Neural progenitor cell (in vitro differentiated cells): ENCODE measurements around the gene CCDC185. TPM values are rescaled to one million over a fixed set of nuclear protein-coding genes. Genes with fewer than 3 reads are reported as not detected.

Source experiments
- DNase-seq: peaks from one replicate; pipeline ENCODE4 v3.0.0-alpha.2; 2016; ENCODE audit warnings: low spot score
- H2AFZ ChIP-seq: fragments of 200-600 bp; sonication (generic); replicated peaks from 2 replicates; pipeline ENCODE4 v1.6.1; 2016; ENCODE audit warnings: antibody characterized with exemption
- H3F3A ChIP-seq: fragments of 200-600 bp; sonication (generic); 2 replicates; pipeline ENCODE4 v1.6.1; 2016; ENCODE audit warnings: antibody characterized with exemption, low read depth
- H3K27ac ChIP-seq: fragments of 200-600 bp; sonication (generic); 2 replicates; pipeline ENCODE4 v1.5.1; 2016; ENCODE audit warnings: mild to moderate bottlenecking
- H3K27me3 ChIP-seq: fragments of 200-600 bp; sonication (generic); 2 replicates; pipeline ENCODE4 v1.6.1; 2016; ENCODE audit warnings: mild to moderate bottlenecking, moderate library complexity
- H3K36me3 ChIP-seq: fragments of 200-600 bp; sonication (generic); 2 replicates; pipeline ENCODE4 v1.5.1; 2016
- H3K4me1 ChIP-seq: fragments of 200-600 bp; sonication (generic); 2 replicates; pipeline ENCODE4 v1.6.1; 2016; ENCODE audit warnings: mixed run types
- H3K4me2 ChIP-seq: fragments of 200-600 bp; sonication (generic); 2 replicates; pipeline ENCODE4 v1.6.1; 2016
- H3K4me3 ChIP-seq: fragments of 200-600 bp; sonication (generic); 2 replicates; pipeline ENCODE4 v1.5.1; 2016
- H3K79me2 ChIP-seq: fragments of 200-600 bp; sonication (generic); 2 replicates; pipeline ENCODE4 v1.6.1; 2016; ENCODE audit warnings: low read depth
- H3K9ac ChIP-seq: fragments of 200-600 bp; sonication (generic); 2 replicates; pipeline ENCODE4 v1.6.1; 2016
- H3K9me3 ChIP-seq: fragments of 200-600 bp; sonication (generic); 2 replicates; pipeline ENCODE4 v1.5.1; 2016; ENCODE audit warnings: low read depth
- H4K20me1 ChIP-seq: fragments of 200-600 bp; sonication (generic); 2 replicates; pipeline ENCODE4 v1.6.1; 2016; ENCODE audit warnings: low read depth
- H3K27ac Mint-ChIP-seq: 3 replicates; pipeline ENCODE4 v1.8.0; 2021; ENCODE audit warnings: mixed read lengths
- H3K27me3 Mint-ChIP-seq: 2 replicates; pipeline ENCODE4 v1.8.0; 2022; ENCODE audit warnings: low read depth, mild to moderate bottlenecking, inconsistent platforms, moderate library complexity, mixed read lengths; ENCODE audit not compliant: insufficient read depth
- H3K36me3 Mint-ChIP-seq: 3 replicates; pipeline ENCODE4 v1.8.0; 2021; ENCODE audit warnings: mixed read lengths
- H3K4me1 Mint-ChIP-seq: 3 replicates; pipeline ENCODE4 v1.8.0; 2021; ENCODE audit warnings: mixed read lengths
- H3K4me3 Mint-ChIP-seq: 3 replicates; pipeline ENCODE4 v1.8.0; 2021; ENCODE audit warnings: mild to moderate bottlenecking, moderate library complexity, mixed read lengths
- H3K9me3 Mint-ChIP-seq: 3 replicates; pipeline ENCODE4 v1.8.0; 2020; ENCODE audit warnings: mixed read lengths
- CTCF ChIP-seq: fragments of 200-600 bp; sonication (generic); IDR thresholded peaks from 2 replicates; pipeline ENCODE4 v1.5.1; 2017; ENCODE audit warnings: antibody characterized with exemption, mild to moderate bottlenecking
- EZH2 ChIP-seq: fragments of 200-600 bp; sonication (generic); IDR thresholded peaks from 2 replicates; pipeline ENCODE4 v1.6.1; 2017; ENCODE audit warnings: antibody characterized with exemption, mild to moderate bottlenecking, moderate library complexity
- EZH2phosphoT487 ChIP-seq: fragments of 200-600 bp; sonication (generic); IDR thresholded peaks from 2 replicates; pipeline ENCODE4 v1.6.1; 2017; ENCODE audit warnings: antibody characterized with exemption
- total RNA-seq: library from RNA; depleted of rRNA; stranded (reverse); fragments of >200 nt; gene quantifications from 2 replicates; pipeline ENCODE4 v1.2.3, GENCODE V29; 2015; ENCODE audit warnings: low replicate concordance

CCDC185 gene
- total RNA-seq, 1 donor from 2014 or later, result not detected

- no peaks in the 10 kb centered on the region for H3K79me2 ChIP-seq
- H3K9me3 ChIP-seq, result no peaks in the 10 kb centered on the region
- TF ChIP-seq CTCF (no peak), EZH2 (no peak), EZH2phosphoT487 (no peak)
- H3K27ac Mint-ChIP-seq, result no peak overlapping the region
- no peaks in the 10 kb centered on the region for H3K9me3 Mint-ChIP-seq
- H3K27me3 ChIP-seq, result no peaks in the 10 kb centered on the region
- no peaks in the 10 kb centered on the region for H3K36me3 ChIP-seq
- H3F3A ChIP-seq, result no peaks in the 10 kb centered on the region
- H3K4me3 ChIP-seq, result no peak overlapping the region
- no peaks in the 10 kb centered on the region for H4K20me1 ChIP-seq
- H3K4me3 Mint-ChIP-seq, result no peak overlapping the region
- H3K27ac ChIP-seq, result no peak overlapping the region
- H3K4me1 ChIP-seq, result no peaks in the 10 kb centered on the region
- no peak for DNase-seq
- no peaks in the 10 kb centered on the region for H3K36me3 Mint-ChIP-seq
- H3K27me3 Mint-ChIP-seq, result no peaks in the 10 kb centered on the region
- no peak overlapping the region for H3K9ac ChIP-seq
- no peak overlapping the region for H3K4me2 ChIP-seq
- H2AFZ ChIP-seq, result no peak overlapping the region
- H3K4me1 Mint-ChIP-seq, result peaks cover 9% of the 10 kb centered on the region
Measured at GRCh38 chr1:223421676-223422075, 28.5 kb downstream of the CCDC185 start.

- no peaks in the 10 kb centered on the region for H3K9me3 ChIP-seq
- H2AFZ ChIP-seq, result no peak overlapping the region
- no peak overlapping the region for H3K27ac ChIP-seq
- no peaks in the 10 kb centered on the region for H3K9me3 Mint-ChIP-seq
- H3K4me1 ChIP-seq, result no peaks in the 10 kb centered on the region
- no peak overlapping the region for H3K9ac ChIP-seq
- H3K27me3 ChIP-seq, result no peaks in the 10 kb centered on the region
- H3K27me3 Mint-ChIP-seq, result no peaks in the 10 kb centered on the region
- no peaks in the 10 kb centered on the region for H3K36me3 Mint-ChIP-seq
- H3K36me3 ChIP-seq, result no peaks in the 10 kb centered on the region
- no peak overlapping the region for H3K4me2 ChIP-seq
- TF ChIP-seq EZH2, result no peak
- TF ChIP-seq CTCF, result no peak
- no peak for TF ChIP-seq EZH2phosphoT487
- no peaks in the 10 kb centered on the region for H3F3A ChIP-seq
- H3K79me2 ChIP-seq, result no peaks in the 10 kb centered on the region
- H3K4me1 Mint-ChIP-seq, result peaks cover 3% of the 10 kb centered on the region
- H3K4me3 ChIP-seq, result no peak overlapping the region
- H4K20me1 ChIP-seq, result no peaks in the 10 kb centered on the region
- no peak for DNase-seq
- H3K27ac Mint-ChIP-seq, result no peak overlapping the region
- H3K4me3 Mint-ChIP-seq, result no peak overlapping the region
Measured at GRCh38 chr1:223422911-223423310, 29.7 kb downstream of the CCDC185 start.

GRCh38 chr1:223423641-223424233 is 30.5 kb downstream of the CCDC185 start:
- H3F3A ChIP-seq, result no peaks in the 10 kb centered on the region
- H3K9me3 Mint-ChIP-seq, result no peaks in the 10 kb centered on the region
- H3K4me3 ChIP-seq, result no peak overlapping the region
- no peaks in the 10 kb centered on the region for H3K79me2 ChIP-seq
- no peaks in the 10 kb centered on the region for H3K36me3 ChIP-seq
- H3K4me1 Mint-ChIP-seq, result peaks cover 3% of the 10 kb centered on the region
- no peak overlapping the region for H3K9ac ChIP-seq
- no peaks in the 10 kb centered on the region for H3K4me1 ChIP-seq
- no peaks in the 10 kb centered on the region for H4K20me1 ChIP-seq
- no peaks in the 10 kb centered on the region for H3K27me3 ChIP-seq
- no peak overlapping the region for H3K27ac Mint-ChIP-seq
- no peak overlapping the region for H2AFZ ChIP-seq
- no peak overlapping the region for H3K4me2 ChIP-seq
- H3K4me3 Mint-ChIP-seq, result no peak overlapping the region
- no peaks in the 10 kb centered on the region for H3K27me3 Mint-ChIP-seq
- H3K27ac ChIP-seq, result no peak overlapping the region
- H3K9me3 ChIP-seq, result no peaks in the 10 kb centered on the region
- H3K36me3 Mint-ChIP-seq, result no peaks in the 10 kb centered on the region
- no peak for DNase-seq
- no peak for TF ChIP-seq EZH2phosphoT487

GRCh38 chr1:223425550-223425949 is 32.3 kb downstream of the CCDC185 start:
- H3K27ac Mint-ChIP-seq, result no peak overlapping the region
- no peaks in the 10 kb centered on the region for H4K20me1 ChIP-seq
- no peaks in the 10 kb centered on the region for H3K4me1 ChIP-seq
- H3K4me1 Mint-ChIP-seq, result peaks cover 3% of the 10 kb centered on the region
- no peak overlapping the region for H3K4me2 ChIP-seq
- H3K27ac ChIP-seq, result no peak overlapping the region
- no peaks in the 10 kb centered on the region for H3K27me3 ChIP-seq
- H3K36me3 ChIP-seq, result no peaks in the 10 kb centered on the region
- no peak overlapping the region for H3K9ac ChIP-seq
- no peak overlapping the region for H2AFZ ChIP-seq
- H3K79me2 ChIP-seq, result no peaks in the 10 kb centered on the region
- no peak overlapping the region for H3K4me3 ChIP-seq
- TF ChIP-seq EZH2 (no peak), CTCF (no peak), EZH2phosphoT487 (no peak)
- H3K27me3 Mint-ChIP-seq, result no peaks in the 10 kb centered on the region
- no peaks in the 10 kb centered on the region for H3K9me3 Mint-ChIP-seq
- no peak overlapping the region for H3K4me3 Mint-ChIP-seq
- H3F3A ChIP-seq, result no peaks in the 10 kb centered on the region
- H3K36me3 Mint-ChIP-seq, result no peaks in the 10 kb centered on the region
- no peaks in the 10 kb centered on the region for H3K9me3 ChIP-seq
- DNase-seq, result no peak
